AG04449 (cell line): ENCODE results near the gene SENP5.
"Not testable (repeated sequence)": the region's sequence is repeated elsewhere in the genome, so short reads cannot be mapped to it uniquely, and the experiment has no call there.

Experiments used
- CTCF ChIA-PET: fragments of 350-600 bp; formaldehyde crosslinking; extraction: SDS; loops from one replicate; lab custom pipeline; 2021; ENCODE audit warnings: antibody characterized with exemption; lab: Yijun Ruan, JAX
- POLR2A ChIA-PET: fragments of 400-600, 350-600 bp; formaldehyde crosslinking; extraction: SDS; loops from one replicate; lab custom pipeline; 2020; ENCODE audit warnings: antibody characterized with exemption, inconsistent platforms; lab: Yijun Ruan, JAX
- DNase-seq: peaks from one replicate; pipeline ENCODE4 v3.0.0-alpha.2; 2010; ENCODE audit warnings: low read depth, low spot score
- H3K4me3 ChIP-seq: 2 replicates; pipeline ENCODE4 v1.5.1; 2011; ENCODE audit warnings: low read depth, mild to moderate bottlenecking, control low read depth, low read length
- CTCF ChIP-seq: IDR thresholded peaks from one replicate; pipeline ENCODE4 v1.5.1; 2011; ENCODE audit warnings: mild to moderate bottlenecking, moderate library complexity, low read length, control low read depth, inconsistent platforms; ENCODE audit not compliant: insufficient read depth; ENCODE audit errors: missing control alignments

The SENP5 gene

GRCh38 chr3:196867507-196868296, at the start of gene SENP5:
Gene SENP5 (plus strand): TSS chr3:196867920. CDS start chr3:196885182, 17,262 bp downstream.
- peak; percentile 17 for DNase-seq
- no peak for TF ChIP-seq CTCF
- CTCF ChIA-PET = interaction anchor here (0.6 to 2.1 kb wide), 6 partner anchors 8 to 110 kb away, joined by 3 to 6 read pairs (median 3); partner anchors contain the start of gene NCBP2
- peak within 1 kb of the TSS; percentile 88 for H3K4me3 ChIP-seq
- POLR2A ChIA-PET = interaction anchor here (0.9 to 1.6 kb wide), 5 partner anchors 8 to 156 kb away, joined by 3 to 10 read pairs (median 4); partner anchors contain the start of genes CEP19, NCBP2 and PIGX

- TF ChIP-seq CTCF = no peak
- H3K4me3 ChIP-seq = no peak overlapping the region
- ChIA-PET POLR2A (no interaction called here), CTCF (no interaction called here)
- DNase-seq = no peak
These were observed 45.8 kb upstream of the SENP5 start for GRCh38 chr3:196821806-196822355.

- POLR2A ChIA-PET, DNase-seq, CTCF ChIA-PET: not testable (repeated sequence)
These were observed 38.1 kb upstream of the SENP5 start for GRCh38 chr3:196829651-196830050.

GRCh38 chr3:196835086-196835485, 32.6 kb upstream of the SENP5 start:
- ChIA-PET POLR2A (no interaction called here), CTCF (interaction anchor here (0.9 to 1.3 kb wide), 4 partner anchors 63 to 195 kb away, joined by 3 to 4 read pairs (median 3); no protein-coding TSS in a partner anchor)
- no peak for TF ChIP-seq CTCF
- DNase-seq = no peak
- H3K4me3 ChIP-seq = no peak overlapping the region

More at GRCh38 chr3:196829651-196830050, 38.1 kb upstream of the SENP5 start:
- H3K4me3 ChIP-seq = not testable (repeated sequence)

- DNase-seq, POLR2A ChIA-PET, H3K4me3 ChIP-seq: not testable (repeated sequence)
- CTCF ChIA-PET = interaction anchor here (0.7 to 1.7 kb wide), 2 partner anchors 31 to 96 kb away, joined by 3 to 4 read pairs; partner anchors contain the start of genes PAK2 and SENP5
These were observed 31.1 kb upstream of the SENP5 start for GRCh38 chr3:196836626-196837025.

- ChIA-PET POLR2A (no interaction called here), CTCF (interaction anchor here (1.0 to 1.7 kb wide), 5 partner anchors 9 to 98 kb away, joined by 4 to 7 read pairs (median 5); partner anchors contain the start of genes PAK2 and SENP5)
- H3K4me3 ChIP-seq = no peak overlapping the region
- peak; percentile 67 for TF ChIP-seq CTCF
- no peak for DNase-seq
These were observed 29.8 kb upstream of the SENP5 start for GRCh38 chr3:196837819-196838420.

- CTCF ChIA-PET, POLR2A ChIA-PET, DNase-seq, H3K4me3 ChIP-seq: not testable (repeated sequence)
These were observed 28.4 kb upstream of the SENP5 start for GRCh38 chr3:196839351-196839750.
